ENCODE data around the gene MZB1.
A peak's percentile ranks its signal among the peaks of the same experiment; 100 is the strongest.
"Not testable (repeated sequence)": the region's sequence is repeated elsewhere in the genome, so short reads cannot be mapped to it uniquely, and the experiment has no call there.

The MZB1 gene

DNA sequence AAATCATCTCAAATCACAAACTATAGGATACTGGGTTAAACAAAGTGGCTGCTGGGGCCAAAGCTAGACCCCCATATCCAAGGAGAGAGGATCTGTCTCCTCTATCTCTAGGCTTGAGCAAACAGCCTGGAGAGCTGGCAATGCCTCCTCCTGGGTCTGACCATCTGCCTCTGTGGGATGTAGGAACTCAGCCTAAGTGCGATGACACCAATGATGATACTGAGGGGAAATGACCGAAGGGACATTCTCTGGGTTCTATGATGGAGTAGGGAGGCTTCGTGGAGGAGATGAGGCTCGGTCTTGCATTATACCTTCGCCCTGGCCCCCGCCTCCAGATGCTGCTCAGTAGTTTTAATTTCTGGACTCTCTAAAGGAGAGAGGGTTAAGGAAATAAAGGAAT, 23.4 kb upstream of the MZB1 start:
- no peak overlapping the region for H3K4me3 ChIP-seq (ENCODE audit: low read length)
- no peak for DNase-seq (ENCODE audit: low read depth, low spot score)

DNA sequence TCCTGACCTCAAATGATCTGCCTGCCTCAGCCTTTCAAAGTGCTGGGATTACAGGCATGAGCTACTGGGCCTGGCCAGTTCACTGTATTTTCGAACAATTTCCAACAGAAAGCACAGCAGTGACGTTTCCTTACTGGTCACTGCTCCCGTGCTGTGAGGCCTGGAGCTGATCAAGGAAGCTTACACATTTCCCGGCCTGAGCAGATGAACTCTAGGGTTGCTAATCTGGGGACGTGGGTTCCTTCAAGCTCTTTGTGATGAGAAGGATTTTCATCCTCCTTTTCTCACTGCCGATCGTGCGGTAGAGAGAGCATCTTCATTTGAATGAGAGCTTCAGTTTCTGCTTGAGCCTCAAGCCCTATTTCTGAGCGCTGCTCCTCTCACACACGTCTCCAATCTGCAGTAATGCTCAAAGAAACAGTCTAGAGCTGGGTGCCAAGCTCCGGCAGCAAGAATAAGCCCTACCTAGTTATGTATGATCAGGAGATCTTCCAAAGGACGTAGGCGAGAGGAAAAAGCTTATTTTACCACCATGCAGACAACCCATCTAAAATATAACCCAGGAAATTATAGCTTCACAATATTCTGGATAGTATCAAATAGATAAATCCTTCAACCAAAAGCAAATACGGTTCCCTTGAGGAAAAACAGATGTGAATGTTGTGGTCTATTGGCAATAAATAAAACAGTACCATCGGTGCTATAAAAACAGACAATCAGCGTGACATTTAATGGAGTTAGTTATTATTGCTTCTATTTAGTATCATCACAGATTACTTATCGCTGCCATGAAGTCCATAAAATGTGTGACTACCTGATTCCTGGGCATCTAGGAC, 21.5 kb upstream of the MZB1 start:
- no peak for DNase-seq (ENCODE audit: low read depth, low spot score)
- H3K4me3 ChIP-seq (ENCODE audit: low read length): no peak overlapping the region

DNA sequence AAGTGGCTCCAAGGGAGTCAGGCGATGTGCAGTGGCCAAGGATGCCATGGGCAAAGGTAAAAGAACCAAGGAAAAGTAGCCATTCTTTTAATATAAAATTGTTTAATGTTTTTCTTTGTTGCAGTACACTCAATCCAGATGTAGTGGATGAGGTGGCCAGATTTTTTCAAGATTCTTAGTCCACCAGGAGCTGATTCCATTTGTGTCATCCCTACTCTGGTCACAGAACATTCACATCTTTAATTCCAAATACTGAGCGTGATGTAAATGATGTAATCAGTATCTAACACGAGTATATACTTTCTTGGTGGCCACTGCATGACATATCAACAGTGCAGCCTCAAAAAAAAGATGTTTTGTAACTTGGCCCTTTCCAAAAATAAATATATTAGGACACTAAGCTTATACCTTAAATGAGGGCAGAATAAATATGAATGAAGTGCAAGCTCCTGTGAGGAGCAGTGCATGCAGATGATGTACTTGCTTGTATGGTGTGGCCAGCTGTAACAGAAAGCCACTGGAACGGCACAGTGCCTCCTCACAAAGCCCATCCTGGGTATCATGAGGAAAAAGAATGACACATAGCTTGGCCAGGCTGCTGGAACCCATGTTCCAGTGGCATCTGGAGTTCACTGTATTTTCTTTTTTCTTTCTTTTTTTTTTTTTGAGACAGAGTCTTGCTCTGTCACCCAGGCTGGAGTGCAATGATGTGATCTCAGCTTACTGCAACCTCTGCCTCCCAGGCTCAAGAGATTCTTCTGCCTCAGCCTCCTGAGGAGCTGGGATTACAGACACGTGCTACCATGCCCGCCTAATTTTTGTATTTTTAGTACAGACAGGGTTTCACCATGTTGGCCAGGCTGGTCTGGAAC, 20.6 kb upstream of the MZB1 start:
- DNase-seq (ENCODE audit: low read depth, low spot score): no peak
- H3K4me3 ChIP-seq (ENCODE audit: low read length): no peak overlapping the region

DNA sequence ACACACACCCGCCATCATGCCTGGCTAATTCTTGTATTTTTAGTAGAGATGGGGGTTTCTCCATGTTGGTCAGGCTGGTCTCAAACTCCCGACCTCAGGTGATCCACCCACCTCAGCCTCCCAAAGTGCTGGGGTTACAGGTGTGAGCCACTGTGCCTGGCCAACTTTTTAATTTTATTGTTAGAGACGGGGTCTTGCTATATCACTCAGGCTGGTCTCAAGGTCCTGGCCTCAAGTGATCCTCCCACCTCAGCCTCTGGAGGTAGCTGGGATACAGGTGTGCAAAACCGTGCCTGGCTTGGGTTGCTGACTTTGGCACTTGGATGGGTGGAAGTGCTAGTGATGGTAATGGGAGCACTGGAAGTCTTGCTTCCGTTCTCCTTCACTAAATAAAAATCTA, 19.4 kb upstream of the MZB1 start:
- not testable (repeated sequence) for H3K4me3 ChIP-seq (ENCODE audit: low read length); DNase-seq (ENCODE audit: low read depth, low spot score)

DNA sequence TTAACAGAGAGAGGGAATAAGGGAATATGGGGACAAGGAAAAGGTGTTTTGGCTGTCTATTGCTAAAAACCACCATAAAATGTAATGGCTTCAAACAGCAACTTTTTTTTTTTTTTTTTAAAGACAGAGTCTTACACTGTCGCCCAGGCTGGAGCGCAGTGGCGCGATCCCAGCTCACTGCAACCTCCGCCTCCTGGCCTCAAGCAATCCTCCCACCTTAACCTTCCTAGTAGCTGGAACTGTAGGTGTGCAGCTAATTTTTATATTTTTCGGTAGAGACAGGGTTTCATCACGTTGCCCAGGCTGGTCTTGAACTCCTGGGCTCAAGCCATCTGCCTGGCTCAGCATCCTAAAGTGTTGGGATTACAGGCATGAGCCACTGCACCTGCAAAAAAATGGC, 18.5 kb upstream of the MZB1 start:
- no peak for DNase-seq (ENCODE audit: low read depth, low spot score)
- no peak overlapping the region for H3K4me3 ChIP-seq (ENCODE audit: low read length)

DNA sequence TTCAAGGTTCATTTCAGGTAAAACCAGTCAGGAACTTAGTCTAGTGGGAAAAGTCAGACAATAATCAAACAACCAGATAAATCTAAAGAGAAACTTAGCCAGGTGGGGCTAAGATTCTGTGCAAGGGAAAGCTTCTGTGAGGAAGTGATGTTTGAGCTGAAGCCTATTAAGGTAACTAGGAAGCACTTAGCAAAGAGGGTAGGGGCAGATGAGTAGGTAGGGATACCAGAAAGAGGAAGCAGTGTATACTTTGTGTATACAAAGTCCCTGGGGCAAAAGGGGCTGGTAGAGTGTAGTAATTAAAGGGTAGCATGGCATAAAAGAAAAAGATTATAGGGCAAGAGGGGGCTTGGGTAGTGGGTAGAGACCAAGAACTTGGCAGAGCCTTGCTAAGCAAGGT, 17.8 kb upstream of the MZB1 start:
- H3K4me3 ChIP-seq (ENCODE audit: low read length): no peak overlapping the region
- no peak for DNase-seq (ENCODE audit: low read depth, low spot score)

DNA sequence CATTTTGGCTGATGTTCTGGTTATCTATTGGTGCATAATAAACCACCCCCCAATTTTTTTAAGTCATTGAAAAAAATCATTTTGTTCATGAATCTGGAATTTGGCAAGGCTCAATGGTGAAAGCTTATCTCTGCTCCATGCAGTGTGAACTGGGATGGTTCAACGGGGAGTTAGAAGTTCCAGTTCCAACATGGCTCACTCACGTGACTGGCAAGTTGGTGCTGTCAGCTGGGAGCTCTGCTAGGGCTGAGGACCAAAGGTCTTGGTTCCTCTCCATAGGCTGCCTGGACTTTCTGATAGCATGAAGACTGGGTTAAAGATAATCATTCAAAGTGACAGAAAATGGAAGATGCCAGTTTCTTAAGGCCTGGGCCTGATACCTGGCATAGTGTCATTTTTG, 17.2 kb upstream of the MZB1 start:
- H3K4me3 ChIP-seq (ENCODE audit: low read length): no peak overlapping the region

DNA sequence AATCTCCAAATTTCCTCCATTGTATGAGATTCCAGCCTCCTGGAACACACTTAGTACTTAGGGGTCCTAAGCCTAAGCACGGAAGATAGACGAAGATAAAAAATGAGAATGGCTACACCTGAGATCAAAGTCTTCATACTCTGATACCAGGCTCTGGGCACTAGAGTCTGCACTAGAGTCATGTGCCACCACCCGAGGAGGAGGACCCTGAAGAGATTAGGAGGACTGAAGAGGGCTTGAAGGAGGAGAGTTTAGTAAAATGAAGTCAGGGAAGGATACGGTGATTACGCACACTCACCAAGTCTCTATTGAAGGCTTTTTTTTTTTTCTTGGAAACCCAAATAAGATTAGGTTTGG, 14.7 kb upstream of the MZB1 start:
- H3K4me3 ChIP-seq (ENCODE audit: low read length): peak overlapping the region; percentile 68
- DNase-seq (ENCODE audit: low read depth, low spot score): no peak

More for the DNA sequence above, 17.2 kb upstream of the MZB1 start:
- DNase-seq (ENCODE audit: low read depth, low spot score): no peak

DNA sequence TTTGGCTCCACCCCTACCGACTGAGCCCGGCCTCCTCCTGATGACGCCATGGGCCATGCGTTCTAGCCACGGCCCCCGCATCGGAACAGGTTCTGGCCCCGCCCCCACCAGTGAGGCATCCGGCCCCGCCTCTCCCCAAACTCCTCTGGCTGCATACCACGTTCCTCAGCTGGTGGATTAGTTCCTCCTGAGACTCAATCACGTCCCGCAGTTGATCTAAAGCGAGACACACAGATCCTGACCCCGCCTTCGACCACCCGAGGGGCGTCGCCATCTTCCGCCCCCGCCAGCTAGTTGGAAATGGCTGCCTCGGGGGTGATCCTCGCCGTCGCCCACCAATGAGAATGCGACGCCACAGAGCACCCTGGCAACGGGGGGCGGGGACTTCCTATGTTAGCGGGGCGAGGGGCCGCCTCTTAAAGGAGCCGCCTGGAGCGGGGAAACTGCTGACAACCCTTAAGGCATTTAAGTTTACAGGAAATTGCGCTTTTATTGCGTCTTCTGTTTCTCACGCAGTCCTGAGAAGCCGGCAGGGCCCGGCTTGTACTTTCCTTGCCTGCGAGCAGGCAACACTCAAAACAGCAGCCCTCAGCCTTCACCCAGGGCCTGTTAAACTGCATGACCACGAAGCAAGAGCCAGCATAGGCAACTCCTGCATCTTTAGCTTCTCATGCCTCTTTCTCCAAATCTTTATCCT, 14.2 kb upstream of the MZB1 start, which contains the start of gene SPATA24:
TSS of gene SPATA24 (minus strand) at position 303 of the 697 bp plus-strand sequence. CDS start at position 274, 29 bp downstream.
- peak; percentile 97 for DNase-seq (ENCODE audit: low read depth, low spot score)
- peak within 1 kb of the TSS; percentile 68 for H3K4me3 ChIP-seq (ENCODE audit: low read length)

DNA sequence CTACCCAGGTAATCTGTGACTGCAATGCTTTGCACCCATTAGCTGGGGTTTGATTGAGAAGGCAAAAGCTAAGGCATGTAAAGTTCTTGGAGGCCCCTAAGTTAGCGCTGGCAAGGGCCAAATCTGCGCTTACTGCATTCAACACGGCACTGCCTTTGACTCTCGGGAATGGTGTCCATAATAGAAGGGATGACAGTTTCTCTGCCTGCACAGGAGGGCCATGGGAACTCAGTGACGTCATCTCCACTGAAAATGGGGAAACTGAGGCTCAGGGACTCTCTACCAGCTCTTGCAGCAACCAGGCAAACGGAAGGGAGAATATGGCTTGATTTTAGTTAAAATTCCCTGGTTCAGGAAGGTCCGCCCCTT, 13.7 kb upstream of the MZB1 start:
- no peak for DNase-seq (ENCODE audit: low read depth, low spot score)
- H3K4me3 ChIP-seq (ENCODE audit: low read length): peak overlapping the region; percentile 68

DNA sequence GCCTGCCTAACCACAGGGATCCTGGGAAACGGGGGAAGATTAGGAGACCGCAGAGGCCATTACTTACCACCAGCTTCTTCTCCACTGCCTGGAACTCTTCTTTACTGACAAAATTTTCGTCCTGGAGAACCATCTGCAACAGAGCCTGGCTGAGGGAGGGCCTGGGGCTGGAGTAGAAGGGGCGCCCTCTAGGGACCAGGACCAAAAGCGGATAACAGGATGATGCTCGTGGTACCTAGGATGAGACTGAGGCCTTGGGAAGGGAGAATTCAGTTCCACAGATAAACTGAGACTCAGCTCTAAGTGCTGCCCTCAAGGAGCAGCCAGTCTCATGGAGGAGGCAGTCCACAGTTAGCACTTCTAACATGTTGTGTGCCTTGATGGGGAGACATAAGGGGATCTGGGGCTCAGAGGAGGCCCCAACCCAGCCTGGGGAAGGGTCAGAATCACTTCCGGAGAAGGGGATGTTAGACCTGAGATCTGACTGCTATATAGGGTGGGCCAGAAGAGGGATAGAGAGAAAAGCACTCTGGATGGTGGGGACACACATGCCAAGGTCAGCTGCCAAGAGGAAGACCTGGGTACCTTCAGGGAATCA, 12.9 kb upstream of the MZB1 start:
- peak overlapping the region; percentile 68; the same call in 1 of the 2 replicates for H3K4me3 ChIP-seq (ENCODE audit: low read length)
- DNase-seq (ENCODE audit: low read depth, low spot score): no peak

DNA sequence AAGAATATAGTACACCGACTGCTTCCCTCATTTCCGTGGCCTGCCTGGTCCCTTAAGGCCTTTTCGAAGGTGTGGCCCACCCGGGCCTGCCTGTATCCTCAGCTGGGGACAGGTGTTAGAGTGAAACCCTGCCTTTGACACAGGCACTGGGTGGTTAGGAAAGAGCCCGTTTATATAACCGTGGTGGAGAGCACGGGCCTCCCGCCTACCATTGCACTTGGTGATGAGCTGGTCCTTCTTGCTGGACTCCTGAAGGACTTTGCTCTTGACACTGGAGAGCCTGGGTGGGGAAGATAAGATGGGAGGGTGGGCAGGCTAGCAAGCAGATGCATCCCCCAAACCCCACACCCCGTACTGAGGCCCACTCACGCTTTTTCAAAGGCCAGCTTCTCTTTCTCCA, 11.8 kb upstream of the MZB1 start:
- no peak for DNase-seq (ENCODE audit: low read depth, low spot score)
- no peak overlapping the region for H3K4me3 ChIP-seq (ENCODE audit: low read length)

DNA sequence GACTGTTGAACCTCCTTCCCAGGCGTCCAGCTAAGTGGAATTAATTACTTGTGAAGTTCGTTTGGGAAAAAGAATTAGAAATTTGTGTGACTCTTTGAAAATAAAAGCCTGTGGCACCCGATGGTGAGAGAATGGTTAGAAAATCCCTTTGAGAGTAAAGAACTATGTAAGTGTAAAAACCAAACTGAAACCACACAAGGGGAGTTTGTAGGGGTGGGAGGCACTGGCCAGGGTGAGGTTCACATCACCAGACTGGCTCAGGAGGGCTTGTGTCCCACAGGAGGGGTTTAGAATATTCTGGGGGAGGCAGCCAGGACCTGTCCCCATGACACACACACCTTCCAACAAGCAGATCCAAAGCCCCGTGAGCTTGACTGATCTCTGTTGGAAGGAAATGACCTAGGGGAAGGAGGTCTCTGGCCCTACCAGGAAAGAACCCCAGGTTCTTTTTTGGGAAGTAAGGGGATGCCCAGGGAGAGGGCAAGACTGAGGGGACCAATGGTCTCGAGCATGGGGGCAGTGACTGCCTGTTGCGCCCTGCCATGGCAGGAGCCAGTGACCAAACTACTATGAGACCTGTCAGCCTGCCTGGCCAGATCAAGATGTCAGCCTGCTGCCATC, 9.9 kb upstream of the MZB1 start:
- no peak for DNase-seq (ENCODE audit: low read depth, low spot score)
- no peak overlapping the region for H3K4me3 ChIP-seq (ENCODE audit: low read length)

DNA sequence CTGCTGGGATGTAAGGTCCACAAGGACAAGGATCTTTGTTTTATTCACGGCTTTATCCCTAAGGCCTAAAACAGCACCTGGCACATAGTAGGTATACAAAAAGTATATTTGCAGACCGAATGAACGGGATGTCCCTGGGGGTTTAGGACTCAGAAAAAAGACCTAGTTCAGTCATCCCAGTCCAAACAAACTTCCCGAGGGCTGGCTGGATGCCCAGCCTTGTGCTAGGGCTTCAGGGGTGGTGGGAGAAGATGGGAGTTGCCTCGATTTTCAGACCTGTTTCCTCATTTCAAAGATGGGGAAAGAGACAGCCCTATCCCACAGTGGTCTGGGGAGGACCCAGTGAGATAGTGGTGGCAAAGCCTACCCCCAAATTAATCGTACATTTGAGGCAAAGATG, 8.2 kb upstream of the MZB1 start:
- DNase-seq (ENCODE audit: low read depth, low spot score): no peak
- no peak overlapping the region for H3K4me3 ChIP-seq (ENCODE audit: low read length)

DNA sequence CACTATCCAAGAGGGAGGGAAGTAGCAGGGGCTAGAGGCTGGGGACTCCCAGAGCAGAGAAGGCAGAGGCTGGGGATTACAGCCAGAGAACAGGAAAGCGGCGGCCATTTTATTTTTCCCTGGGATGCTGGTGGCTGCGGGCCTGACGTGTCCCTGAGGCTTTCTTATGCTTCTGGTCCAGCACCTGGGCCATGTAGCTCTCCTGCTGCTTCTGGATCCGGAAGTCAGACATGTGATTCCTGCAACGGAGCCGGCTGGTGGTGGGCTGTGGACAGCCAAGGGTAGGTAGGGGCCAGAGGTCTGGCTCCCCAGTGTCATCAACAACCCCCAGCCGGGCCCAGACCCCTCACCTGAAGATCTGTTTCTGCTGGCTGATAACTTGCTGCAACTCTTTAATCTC, 7.0 kb upstream of the MZB1 start:
- DNase-seq (ENCODE audit: low read depth, low spot score): no peak

DNA sequence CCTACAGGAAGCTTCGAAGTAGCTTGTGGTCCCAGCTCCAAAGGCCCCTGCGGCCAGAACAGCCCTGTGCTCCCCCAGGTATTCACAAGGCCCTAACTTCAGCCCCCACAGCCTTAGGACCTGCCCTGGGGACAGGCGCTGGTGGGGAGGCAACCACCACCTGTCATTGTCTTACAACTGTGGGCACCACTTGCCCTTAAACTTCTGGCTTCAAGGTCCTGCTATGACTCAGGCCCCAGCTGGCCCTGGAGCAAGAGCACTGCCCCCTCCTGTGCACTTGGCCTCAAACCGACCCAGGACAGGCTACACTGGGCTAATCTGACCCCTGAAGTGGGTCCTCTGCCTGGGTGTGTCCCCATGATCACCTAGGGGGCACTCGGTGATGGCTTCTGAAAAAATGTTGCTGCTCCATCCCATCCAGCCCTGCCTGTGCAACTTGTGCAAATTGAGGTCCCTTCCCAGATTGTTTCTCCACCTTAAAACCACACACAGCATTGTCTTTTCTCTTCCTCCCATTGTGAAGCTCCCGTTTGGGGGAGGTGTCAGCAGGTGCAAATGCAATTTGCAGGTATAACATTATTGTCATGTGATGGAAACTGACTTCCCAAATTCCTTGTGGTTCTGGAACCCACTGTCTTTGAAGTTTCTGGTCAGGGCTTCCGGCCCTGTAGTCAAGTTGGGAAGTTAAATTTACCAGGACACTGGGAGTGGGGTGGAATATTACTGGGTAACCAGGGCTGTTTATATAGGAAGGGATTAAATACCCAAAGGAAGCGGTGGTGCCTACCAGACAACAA, 6.3 kb upstream of the MZB1 start:
- no peak overlapping the region for H3K4me3 ChIP-seq (ENCODE audit: low read length)
- no peak for DNase-seq (ENCODE audit: low read depth, low spot score)

More for the DNA sequence above, 7.0 kb upstream of the MZB1 start:
- H3K4me3 ChIP-seq (ENCODE audit: low read length): no peak overlapping the region

DNA sequence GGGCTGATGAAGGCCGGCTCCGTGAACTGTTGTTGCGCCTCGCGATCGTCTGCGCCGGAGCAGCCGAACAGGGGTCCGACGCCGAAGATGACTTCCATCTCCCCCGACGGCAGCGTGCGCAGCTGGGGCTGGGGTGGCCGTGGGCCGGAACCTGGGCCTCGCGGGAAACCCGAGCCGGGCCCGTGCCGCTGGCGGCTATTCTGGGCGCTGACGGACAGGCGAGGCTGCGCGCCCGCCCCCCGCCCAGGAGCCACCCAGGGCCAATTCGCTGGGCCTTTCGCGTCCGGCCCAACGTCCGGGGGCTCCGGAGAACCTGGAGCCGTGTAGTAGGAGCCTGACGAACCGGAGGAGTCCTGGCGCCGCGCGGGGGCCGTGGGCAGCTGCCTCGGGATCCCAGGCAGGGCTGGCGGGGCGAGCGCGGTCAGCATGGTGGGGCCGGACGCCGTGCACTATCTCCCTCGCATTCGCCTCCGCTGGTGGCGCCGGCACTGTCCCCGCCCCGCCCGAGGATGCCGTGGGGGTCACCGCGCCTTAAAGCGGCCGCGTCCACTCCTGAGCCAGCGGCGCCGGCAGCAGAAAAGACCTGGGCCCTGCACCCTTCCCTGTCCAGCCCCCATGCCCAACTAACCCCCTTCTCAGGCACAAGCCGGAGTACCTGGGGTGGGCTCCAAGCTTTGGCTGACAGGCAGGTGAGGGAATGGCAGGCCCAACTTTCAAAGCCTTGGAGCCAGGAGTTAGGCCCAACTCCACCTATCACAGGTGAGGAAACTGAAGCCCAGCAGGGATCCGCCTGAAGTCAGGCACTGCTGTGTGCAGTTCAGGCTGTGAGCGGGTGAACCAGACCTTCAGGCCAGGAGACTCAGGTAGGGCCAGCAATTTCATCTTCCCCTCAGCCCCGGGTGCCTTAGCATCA, 5.2 kb upstream of the MZB1 start, which contains the start of gene PROB1:
TSS of gene PROB1 (minus strand) at position 451 of the 913 bp plus-strand sequence. CDS start at position 428, 23 bp downstream.
- no peak for DNase-seq (ENCODE audit: low read depth, low spot score)
- no peak within 1 kb of the TSS for H3K4me3 ChIP-seq (ENCODE audit: low read length)

Measured in Jurkat, Clone E6-1 (cell line).